SH-SY5Y (cell line): ENCODE measurements around the gene SLC35G1.

Experiments
- GATA2 ChIP-seq: IDR thresholded peaks from 2 replicates; pipeline ENCODE4 v1.6.1; 2011; ENCODE audit warnings: mild to moderate bottlenecking, low read depth, low read length
- GATA3 ChIP-seq: IDR thresholded peaks from 2 replicates; pipeline ENCODE4 v1.6.1; 2011; ENCODE audit warnings: low read depth, mild to moderate bottlenecking, low read length, moderate library complexity

The SLC35G1 gene

GRCh38 chr10:93907059-93907458, 13.3 kb downstream of the SLC35G1 start:
- TF ChIP-seq GATA2 = no peak
- TF ChIP-seq GATA3 = no peak

- no peak for TF ChIP-seq GATA3
- no peak for TF ChIP-seq GATA2
Observed at GRCh38 chr10:93911866-93912265, 18.1 kb downstream of the SLC35G1 start.

- no peak for TF ChIP-seq GATA3
- no peak for TF ChIP-seq GATA2
Observed at GRCh38 chr10:93912444-93912843, 18.7 kb downstream of the SLC35G1 start.

- no peak for TF ChIP-seq GATA3
- no peak for TF ChIP-seq GATA2
Observed at GRCh38 chr10:93913706-93914105, 19.9 kb downstream of the SLC35G1 start.

- TF ChIP-seq GATA3 (no peak), GATA2 (no peak)
Observed at GRCh38 chr10:93915598-93915997, 21.8 kb downstream of the SLC35G1 start.

- TF ChIP-seq GATA3 (no peak), GATA2 (no peak)
Observed at GRCh38 chr10:93916257-93917063, 22.7 kb downstream of the SLC35G1 start.

GRCh38 chr10:93917064-93917391, 23.2 kb downstream of the SLC35G1 start:
- TF ChIP-seq GATA3 (no peak), GATA2 (no peak)

- TF ChIP-seq GATA2 (no peak), GATA3 (no peak)
Observed at GRCh38 chr10:93917821-93918220, 24.0 kb downstream of the SLC35G1 start.

- TF ChIP-seq GATA2 (no peak), GATA3 (no peak)
Observed at GRCh38 chr10:93921338-93921737, 27.6 kb downstream of the SLC35G1 start.

GRCh38 chr10:93926613-93927012, 32.8 kb downstream of the SLC35G1 start:
- TF ChIP-seq GATA3 = no peak
- no peak for TF ChIP-seq GATA2

GRCh38 chr10:93938140-93938539, 44.4 kb downstream of the SLC35G1 start:
- TF ChIP-seq GATA2 (no peak), GATA3 (no peak)

- TF ChIP-seq GATA2 (no peak), GATA3 (no peak)
Observed at GRCh38 chr10:93940881-93941280, 47.1 kb downstream of the SLC35G1 start.

- no peak for TF ChIP-seq GATA2
- TF ChIP-seq GATA3 = no peak
Observed at GRCh38 chr10:93941606-93942005, 47.8 kb downstream of the SLC35G1 start.

- TF ChIP-seq GATA3 = no peak
- no peak for TF ChIP-seq GATA2
Observed at GRCh38 chr10:93945819-93946218, 52.0 kb downstream of the SLC35G1 start.

- TF ChIP-seq GATA2 = no peak
- no peak for TF ChIP-seq GATA3
Observed at GRCh38 chr10:93947055-93947454, 53.3 kb downstream of the SLC35G1 start.

GRCh38 chr10:93947524-93947923, 53.7 kb downstream of the SLC35G1 start:
- TF ChIP-seq GATA2 (no peak), GATA3 (no peak)

- TF ChIP-seq GATA3 = no peak
- no peak for TF ChIP-seq GATA2
Observed at GRCh38 chr10:93951905-93952304, 58.1 kb downstream of the SLC35G1 start.
